T-helper 9 cell (primary cell): ENCODE results near the gene PTPRN2.
A peak's percentile ranks its signal among the peaks of the same experiment; 100 is the strongest.

Experiments
- DNase-seq: peaks from one replicate; pipeline ENCODE4 v3.0.0-alpha.2; 2020

PTPRN2 gene

GRCh38 chr7:157616426-157616825 is 971.2 kb downstream of the PTPRN2 start:
- no peak for DNase-seq

DNA sequence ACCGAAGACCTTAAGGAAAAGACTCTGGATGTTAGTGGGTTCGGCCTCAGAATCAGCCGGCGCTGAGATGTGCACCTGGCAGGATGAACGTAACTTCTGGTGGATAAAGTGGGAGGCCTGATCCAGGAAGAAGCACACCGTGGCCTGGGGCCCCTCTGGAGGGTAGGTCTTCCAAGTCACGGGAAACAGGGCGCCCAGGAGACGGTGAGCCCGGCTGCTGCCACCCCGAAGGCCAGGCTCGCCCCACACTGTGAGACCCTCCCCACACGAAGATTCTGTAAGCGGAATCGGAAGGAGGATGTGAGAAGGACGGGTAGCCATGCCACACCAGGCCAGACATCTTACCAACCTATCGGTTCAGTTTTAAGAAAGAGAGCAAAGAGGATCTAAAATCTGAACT is 971.8 kb downstream of the PTPRN2 start:
- DNase-seq: no peak

DNA sequence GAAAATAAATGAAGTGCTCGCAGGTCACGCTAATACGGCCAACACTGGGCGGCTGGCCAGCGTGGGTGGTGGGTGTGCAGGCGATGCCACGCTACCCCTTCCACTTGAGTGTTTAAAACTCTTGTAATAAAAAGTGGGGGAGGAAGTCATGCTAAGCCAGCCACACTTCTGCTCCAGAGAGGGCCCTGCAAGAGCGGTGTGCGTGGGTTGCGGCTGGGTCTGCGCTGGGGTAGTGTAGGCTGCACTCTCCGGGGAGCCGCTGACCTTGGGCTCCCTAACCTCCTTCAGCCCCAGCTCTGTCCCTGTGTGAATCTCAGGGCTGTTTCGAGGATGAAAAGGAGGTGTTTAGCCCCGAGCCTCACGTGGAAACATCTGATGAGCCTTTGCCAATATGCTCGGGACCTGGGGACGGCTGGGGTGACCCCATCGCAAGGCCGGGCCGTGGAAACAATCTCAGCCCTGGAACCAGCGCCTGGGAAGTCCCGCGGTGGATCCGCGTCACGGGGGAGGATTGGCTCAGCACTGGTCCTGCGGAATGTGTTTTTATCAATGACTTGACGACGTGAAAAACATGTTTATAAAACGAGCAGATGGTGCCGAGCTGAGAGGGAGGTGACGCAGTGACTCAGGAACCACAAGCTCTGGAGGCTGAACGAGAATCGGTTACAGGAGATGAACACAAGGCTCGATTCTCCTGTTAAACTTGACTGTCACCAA is 972.4 kb downstream of the PTPRN2 start:
- DNase-seq: no peak

GRCh38 chr7:157614457-157615020 is 973.1 kb downstream of the PTPRN2 start:
- no peak for DNase-seq

- no peak for DNase-seq
Measured at GRCh38 chr7:157613575-157614322, 973.9 kb downstream of the PTPRN2 start.

GRCh38 chr7:157612664-157613561 is 974.7 kb downstream of the PTPRN2 start:
- DNase-seq: peak; percentile 56

- no peak for DNase-seq
Measured at GRCh38 chr7:157612009-157612663, 975.5 kb downstream of the PTPRN2 start.

GRCh38 chr7:157611341-157611740 is 976.3 kb downstream of the PTPRN2 start:
- no peak for DNase-seq

GRCh38 chr7:157610671-157611295 is 976.8 kb downstream of the PTPRN2 start:
- DNase-seq: no peak

DNA sequence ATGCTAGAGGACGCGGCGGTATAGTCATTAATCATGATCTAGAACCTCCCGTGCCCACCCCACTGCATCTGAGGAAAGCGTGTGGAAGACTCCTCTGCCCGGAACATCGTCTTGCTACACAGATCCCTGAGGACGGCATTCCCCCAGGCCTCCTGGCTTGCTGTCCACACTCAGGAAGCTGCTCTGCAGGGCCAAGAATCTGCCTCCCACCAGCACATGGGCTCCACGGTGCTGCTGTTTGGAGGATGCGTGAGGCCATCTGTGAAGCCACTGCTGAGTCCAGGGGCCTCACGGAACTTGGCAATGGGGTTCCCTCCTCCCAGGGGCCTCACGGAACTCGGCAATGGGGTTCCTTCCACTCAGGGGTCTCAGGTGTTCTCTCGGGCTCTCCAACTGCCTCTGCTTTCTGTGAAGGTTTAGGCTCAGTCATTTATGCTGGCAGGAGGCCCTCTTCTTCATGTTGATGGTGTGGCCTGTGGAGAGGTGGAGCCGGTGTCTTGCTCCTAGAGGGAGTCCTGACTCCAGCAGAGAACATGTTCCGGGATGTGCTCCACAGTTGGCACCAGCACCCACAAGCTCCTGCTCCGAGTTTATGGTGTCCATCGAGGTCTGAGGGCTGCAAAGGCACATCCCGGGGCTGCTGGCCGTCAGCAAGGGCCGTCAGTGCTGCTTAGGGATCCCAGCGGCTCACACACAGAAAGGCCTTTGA is 977.5 kb downstream of the PTPRN2 start:
- no peak for DNase-seq

GRCh38 chr7:157609516-157609915 is 978.1 kb downstream of the PTPRN2 start:
- no peak for DNase-seq

DNA sequence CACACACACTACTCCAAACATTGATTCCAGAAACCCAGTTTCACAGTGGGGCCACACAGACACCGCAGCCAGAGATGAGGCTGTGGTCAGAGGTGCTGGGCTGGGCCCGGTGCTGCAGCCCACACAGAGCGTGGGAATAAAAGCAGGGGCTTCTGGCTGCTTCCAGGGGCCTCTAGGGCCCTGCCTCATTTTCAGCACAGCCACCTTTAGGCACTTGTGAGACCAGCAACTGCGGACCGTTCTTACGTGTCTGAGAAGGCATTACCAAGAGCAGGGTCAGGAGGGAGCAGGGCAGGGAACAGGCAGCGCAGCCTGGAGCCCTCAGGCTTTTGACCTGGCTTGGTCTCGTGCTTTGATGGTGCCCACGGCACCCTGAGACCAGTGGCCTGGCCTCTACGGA is 980.4 kb downstream of the PTPRN2 start:
- DNase-seq: no peak

GRCh38 chr7:157606140-157606539 is 981.5 kb downstream of the PTPRN2 start:
- DNase-seq: no peak

DNA sequence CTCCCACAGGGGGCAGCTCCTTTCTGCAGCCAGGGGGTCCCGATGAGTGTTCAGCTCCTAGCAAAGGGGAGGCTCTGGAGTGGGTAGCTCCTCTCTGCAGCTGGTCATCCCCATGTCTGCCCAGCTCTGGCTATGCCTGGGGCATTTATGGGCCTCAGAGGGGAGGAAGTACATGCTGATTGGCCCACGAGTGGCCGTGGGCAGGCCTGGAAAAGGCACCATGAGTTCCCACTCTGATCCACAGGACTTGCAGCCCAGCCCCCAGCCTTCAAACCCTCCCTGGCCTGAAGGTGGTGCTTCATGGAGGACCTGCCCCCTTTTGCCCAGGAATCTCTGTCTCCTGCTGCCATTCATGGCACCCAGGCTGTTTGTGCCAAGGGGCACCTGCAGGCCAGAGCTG is 982.0 kb downstream of the PTPRN2 start:
- DNase-seq: no peak

- DNase-seq: no peak
Measured at GRCh38 chr7:157604661-157605381, 982.8 kb downstream of the PTPRN2 start.

DNA sequence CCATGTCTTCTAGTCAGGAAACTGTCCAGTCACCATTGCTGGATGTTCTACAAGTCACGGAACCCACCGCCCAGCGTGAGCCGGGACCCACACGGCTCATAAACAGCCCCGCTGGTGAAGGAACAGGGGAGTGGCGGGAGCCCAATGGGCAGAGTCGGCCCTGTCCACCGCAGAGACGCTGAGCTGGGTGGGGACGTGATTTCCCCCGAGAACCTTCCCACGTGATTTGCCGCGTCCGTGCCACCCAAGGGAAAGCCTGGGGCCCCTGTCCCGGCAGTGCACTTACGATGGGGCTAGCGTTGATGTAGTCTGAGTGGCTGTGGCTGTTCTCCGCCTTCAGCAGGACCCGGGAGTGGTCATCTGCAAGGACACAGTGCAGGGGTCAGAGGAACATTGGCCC is 983.9 kb downstream of the PTPRN2 start:
- no peak for DNase-seq

DNA sequence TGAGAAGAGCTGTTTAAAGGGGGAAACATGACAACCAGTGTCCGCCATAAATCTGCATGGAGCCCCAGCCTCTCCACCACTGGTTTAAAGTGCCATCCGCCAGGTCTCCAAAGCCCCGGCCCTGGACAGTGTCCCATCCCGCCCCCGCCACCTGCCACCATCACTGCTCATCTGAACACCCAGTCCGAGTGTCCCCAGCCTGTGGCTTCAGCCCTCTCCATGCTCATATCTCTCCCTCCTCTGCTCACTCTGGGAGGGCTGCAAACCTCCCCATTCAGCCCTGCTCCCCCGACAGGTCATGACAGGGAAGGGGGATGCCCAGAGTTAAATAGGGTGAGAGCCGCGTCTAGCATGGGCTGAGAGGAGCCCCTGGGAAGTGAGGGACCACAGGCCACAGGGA is 984.6 kb downstream of the PTPRN2 start:
- DNase-seq: no peak

DNA sequence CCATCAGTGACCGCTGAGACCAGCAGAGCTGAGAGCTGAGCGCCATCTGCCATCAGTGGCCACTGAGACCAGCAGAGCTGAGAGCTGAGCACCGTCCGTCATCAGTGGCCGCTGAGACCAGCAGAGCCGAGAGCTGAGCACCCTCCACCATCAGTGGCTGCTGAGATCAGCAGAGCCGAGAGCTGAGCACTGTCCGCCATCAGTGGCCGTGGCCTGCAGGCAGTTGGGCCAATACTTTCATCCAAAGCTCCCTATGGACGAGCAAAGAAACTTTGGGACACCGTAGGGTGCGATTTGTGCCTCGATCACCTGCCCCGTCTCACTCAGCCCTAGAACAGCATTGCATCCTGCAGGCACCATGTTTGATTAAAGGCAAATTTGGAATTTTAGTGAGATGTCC is 985.0 kb downstream of the PTPRN2 start:
- DNase-seq: no peak

DNA sequence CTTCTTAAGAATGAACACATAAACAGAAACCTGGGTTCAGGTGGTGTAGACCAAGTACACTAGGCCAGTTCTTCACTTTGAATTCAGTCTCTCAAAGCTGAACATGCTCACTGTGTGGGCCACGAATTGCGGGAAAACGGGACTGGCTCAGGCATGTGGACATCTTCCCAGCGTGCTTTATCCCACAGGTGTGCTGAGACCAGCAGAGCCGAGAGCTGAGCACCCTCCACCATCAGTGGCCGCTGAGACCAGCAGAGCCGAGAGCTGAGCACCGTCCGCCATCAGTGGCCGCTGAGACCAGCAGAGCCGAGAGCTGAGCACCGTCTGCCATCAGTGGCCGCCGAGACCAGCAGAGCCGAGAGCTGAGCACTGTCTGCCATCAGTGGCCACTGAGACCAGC is 985.5 kb downstream of the PTPRN2 start:
- no peak for DNase-seq

GRCh38 chr7:157601530-157601929 is 986.1 kb downstream of the PTPRN2 start:
- no peak for DNase-seq

- no peak for DNase-seq
Measured at GRCh38 chr7:157599491-157599890, 988.1 kb downstream of the PTPRN2 start.
